Measurements from ENCODE around the gene WNT7B.

The WNT7B gene

DNA sequence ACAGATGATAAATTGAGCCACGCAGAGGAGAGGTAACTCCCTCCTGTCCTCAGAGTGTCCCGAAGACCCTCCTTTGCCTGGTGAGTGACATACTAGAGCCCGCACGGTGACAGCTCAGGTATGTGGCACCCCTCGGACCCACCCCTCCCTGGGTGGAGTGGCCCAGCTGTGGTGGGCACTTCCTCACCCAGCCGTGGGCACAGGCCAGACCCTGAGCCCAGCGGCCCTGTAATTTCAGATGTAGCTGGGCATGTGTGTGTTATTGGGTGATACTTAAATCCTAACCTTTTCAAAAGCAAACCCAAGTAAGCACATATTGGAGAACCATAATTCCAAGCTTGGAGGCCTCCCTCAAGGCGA lies 93.2 kb downstream of the WNT7B start:
- no peak overlapping the region for H3K4me3 ChIP-seq (ENCODE audit: low read depth, low read length)
- TF ChIP-seq, protein P1, sequence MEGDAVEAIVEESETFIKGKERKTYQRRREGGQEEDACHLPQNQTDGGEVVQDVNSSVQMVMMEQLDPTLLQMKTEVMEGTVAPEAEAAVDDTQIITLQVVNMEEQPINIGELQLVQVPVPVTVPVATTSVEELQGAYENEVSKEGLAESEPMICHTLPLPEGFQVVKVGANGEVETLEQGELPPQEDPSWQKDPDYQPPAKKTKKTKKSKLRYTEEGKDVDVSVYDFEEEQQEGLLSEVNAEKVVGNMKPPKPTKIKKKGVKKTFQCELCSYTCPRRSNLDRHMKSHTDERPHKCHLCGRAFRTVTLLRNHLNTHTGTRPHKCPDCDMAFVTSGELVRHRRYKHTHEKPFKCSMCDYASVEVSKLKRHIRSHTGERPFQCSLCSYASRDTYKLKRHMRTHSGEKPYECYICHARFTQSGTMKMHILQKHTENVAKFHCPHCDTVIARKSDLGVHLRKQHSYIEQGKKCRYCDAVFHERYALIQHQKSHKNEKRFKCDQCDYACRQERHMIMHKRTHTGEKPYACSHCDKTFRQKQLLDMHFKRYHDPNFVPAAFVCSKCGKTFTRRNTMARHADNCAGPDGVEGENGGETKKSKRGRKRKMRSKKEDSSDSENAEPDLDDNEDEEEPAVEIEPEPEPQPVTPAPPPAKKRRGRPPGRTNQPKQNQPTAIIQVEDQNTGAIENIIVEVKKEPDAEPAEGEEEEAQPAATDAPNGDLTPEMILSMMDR (IDR thresholded peaks at IDR 0.05; ENCODE audit: borderline replicate concordance, insufficient read depth, low read depth, low read length): no peak

DNA sequence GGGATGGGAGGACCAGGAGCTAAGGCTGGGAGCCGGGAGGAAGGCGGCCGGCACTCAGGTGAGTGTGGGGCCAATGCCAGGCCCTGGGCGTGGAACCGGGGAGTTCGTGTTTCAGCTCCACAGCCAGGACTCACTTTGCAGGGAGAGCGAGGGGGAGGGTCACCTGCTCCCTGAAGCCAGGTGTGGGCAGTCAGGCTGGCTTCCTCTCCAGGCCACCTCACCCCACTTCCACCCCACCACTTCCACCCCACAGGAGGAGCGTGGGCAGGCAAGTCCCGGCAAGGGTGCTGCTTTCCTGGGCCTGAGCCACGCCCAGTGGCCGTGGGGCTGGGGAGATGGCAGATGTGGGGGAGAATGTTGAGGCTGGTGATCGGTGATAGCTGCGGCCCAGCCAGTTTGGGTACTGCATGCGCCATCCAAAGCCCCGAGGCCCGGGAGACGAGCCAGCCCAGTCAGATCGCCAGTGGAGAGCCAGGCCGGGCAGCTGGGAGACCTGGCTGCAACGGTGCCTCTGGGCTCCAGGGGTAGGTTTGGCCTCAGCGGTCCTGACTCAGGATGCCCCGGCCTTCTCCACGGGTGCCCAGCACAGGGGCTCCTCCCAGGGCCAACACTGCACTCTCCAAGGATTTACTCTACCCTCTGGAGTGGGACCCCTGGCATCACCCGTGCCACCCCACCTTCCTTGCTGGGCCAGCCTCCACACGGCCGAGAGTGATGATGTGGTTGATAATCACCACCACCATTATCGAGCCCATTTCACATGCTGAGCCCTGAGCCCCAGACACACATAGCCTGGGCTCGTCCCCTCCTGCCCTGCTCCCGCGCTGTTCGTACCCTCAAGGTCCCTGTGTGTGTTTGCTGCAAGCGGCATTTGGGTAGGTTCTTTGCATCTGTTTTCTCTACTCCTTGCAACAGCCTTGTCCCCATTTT lies 93.8 kb downstream of the WNT7B start:
- H3K4me3 ChIP-seq (ENCODE audit: low read depth, low read length): no peak overlapping the region
- TF ChIP-seq, protein P1 (IDR thresholded peaks at IDR 0.05; ENCODE audit: borderline replicate concordance, insufficient read depth, low read depth, low read length): no peak

DNA sequence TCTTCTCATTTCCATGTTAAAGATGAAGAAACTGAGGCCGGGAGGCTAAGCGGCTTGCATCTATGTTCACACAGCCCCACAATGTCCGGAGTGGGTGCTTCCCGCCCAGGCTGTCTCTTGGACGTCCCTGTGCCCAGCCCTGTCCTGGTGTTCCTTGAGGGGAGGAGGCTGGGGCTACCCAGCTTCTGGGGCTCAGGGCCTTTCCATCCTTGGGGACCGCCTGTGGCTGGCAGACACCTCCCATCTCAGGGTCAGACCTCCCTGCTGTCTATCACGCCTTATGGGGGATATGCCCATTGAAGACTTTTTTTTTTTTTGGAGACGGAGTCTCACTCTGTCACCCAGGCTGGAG lies 95.5 kb downstream of the WNT7B start:
- TF ChIP-seq, protein P1 (IDR thresholded peaks at IDR 0.05; ENCODE audit: borderline replicate concordance, insufficient read depth, low read depth, low read length): no peak
- H3K4me3 ChIP-seq (ENCODE audit: low read depth, low read length): no peak overlapping the region

DNA sequence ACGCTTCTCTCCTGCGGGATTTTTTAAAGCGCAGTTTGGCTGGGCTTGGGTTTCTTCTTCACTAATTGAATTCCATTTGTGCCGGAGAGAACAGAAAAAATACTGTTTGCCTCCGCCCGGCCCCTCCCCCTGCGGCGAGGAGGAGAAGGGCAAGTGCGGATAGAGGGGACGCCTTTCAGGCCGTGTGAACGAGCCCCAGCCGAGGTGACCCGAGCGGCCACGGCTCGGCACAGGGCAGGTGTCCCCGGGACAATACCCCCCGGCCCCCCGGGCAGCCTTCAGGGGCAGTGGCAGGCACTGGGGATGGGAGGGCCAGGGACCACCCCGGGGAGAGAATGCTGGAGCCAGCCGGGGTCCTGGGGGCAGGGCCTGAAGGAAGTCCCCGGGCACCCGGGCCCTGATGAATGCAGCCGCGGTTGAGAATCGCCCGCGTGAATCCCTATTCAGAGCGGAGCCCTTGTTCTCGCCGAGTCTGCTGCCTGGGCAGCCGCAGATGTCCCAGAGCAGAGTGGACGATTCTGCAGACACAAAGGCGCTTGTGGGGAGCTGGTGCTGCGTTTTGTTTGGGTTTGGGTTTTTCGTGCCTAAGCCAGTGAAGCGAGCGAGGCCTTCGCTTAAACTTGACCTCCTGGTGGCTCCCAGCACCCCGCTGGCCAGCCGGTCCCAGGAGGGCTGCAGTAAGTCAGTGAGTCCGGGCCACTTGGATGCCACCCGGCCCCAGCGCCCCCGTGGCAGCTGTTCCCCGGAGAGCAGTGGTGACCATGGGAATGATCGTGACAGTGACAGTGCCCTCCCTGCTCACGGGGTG lies 96.0 kb downstream of the WNT7B start:
- TF ChIP-seq, protein P1 (IDR thresholded peaks at IDR 0.05; ENCODE audit: borderline replicate concordance, insufficient read depth, low read depth, low read length): no peak
- H3K4me3 ChIP-seq (ENCODE audit: low read depth, low read length): no peak overlapping the region

DNA sequence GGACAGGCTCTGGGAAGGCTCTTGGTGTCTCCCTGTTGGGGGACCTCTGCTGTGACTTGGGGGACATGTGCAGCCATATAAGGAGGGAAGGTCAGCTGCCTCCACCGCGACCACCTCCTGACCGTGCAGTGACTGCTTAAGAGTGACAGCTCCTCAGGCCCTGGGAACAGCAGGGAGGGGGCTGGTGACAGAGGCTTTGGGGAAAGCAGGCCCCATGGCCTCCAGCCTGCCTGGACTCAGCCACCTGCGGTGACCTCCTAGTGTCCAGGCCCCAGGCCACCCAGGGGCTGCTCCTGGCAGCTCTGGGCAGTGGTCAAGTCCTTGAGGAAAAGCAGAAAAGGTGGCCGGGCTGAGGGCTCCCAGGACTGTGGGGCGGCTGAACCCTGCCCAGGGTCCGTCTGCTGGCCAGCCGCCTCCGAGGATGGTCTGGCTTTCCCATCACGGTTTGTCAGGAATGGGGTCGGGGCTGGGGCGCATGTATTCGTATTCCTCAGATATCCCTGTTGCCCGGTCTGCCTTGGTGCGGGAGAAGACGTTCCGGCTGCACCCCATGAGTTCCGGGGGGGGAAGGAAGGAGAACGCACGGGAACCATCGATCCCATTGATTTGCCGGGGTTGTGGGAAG lies 96.8 kb downstream of the WNT7B start:
- no peak overlapping the region for H3K4me3 ChIP-seq (ENCODE audit: low read depth, low read length)
- TF ChIP-seq, protein P1 (IDR thresholded peaks at IDR 0.05; ENCODE audit: borderline replicate concordance, insufficient read depth, low read depth, low read length): no peak

DNA sequence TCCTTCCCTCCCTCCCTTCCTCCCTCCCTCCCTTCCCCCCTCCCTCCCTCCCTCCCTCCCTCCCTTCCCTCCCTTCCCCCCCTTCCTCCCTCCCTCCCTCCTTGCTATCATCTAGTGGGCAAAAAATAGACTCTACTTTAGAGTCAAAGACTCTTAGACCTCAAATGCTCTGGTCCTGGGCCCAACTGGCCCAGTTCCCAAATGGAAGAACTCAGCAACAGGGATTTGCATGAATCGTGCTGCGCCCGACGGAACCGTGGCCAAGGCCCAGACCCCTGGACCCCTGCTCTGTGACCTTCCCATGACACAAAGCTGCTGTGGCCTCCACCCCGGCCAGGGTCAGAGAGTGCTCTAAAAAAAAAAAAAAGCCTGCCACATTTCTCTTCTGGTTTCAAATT lies 97.4 kb downstream of the WNT7B start:
- TF ChIP-seq, protein P1 (IDR thresholded peaks at IDR 0.05; ENCODE audit: borderline replicate concordance, insufficient read depth, low read depth, low read length): no peak
- H3K4me3 ChIP-seq (ENCODE audit: low read depth, low read length): no peak overlapping the region
